NB4 (cell line): ENCODE results near the gene MAN1B1.
"Not testable (repeated sequence)": the region's sequence is repeated elsewhere in the genome, so short reads cannot be mapped to it uniquely, and the experiment has no call there.

Source experiments
- DNase-seq: peaks from one replicate; pipeline ENCODE4 v3.0.0; 2010; ENCODE audit warnings: low read depth
- H3K4me3 ChIP-seq: one replicate; pipeline ENCODE4 v1.5.1; 2011; ENCODE audit warnings: mild to moderate bottlenecking, low read depth, low read length, moderate library complexity
- CTCF ChIP-seq: IDR thresholded peaks from one replicate; pipeline ENCODE4 v1.5.1; 2012; ENCODE audit warnings: low read depth, low read length
- MAX ChIP-seq: IDR thresholded peaks from 2 replicates; pipeline ENCODE4 v1.6.1; 2011; ENCODE audit warnings: low read depth, low read length
- MYC ChIP-seq: IDR thresholded peaks from 2 replicates; pipeline ENCODE4 v1.6.1; 2011; ENCODE audit warnings: low read depth, low read length
- POLR2A ChIP-seq: IDR thresholded peaks from 2 replicates; pipeline ENCODE4 v1.6.1; 2011; ENCODE audit warnings: mild to moderate bottlenecking; ENCODE audit not compliant: insufficient read length; ENCODE audit errors: extremely low read depth

The MAN1B1 gene

DNA sequence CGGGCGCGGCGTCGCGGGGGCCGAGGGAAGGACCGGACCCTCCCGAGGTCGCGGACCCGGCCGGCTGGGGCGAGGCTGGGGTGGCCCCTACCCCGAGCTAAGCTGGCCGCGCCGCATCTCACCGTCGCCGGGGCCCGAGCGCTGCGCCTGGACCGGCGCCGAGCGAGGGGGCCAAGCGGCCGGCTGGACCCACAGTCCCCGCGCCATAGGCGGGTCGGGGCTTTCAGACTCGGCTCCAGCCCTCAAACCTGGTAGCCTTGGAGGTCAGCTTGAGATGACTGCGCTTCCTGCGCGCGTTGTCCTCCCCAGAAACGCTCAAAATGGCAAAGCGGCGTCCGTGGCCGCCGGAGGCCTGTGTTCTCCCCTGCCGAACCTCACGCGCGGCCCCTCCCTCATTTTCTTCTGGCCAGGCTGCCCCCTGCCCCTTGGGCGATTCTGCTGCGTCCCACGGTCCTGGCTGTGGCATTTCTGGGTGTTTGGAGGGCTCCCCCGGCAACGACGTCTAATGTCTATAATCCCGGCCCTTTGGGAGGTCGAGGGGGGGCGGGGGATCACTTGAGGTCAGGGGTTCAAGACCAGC, 43.5 kb downstream of the MAN1B1 start:
- TF ChIP-seq MYC (no peak), POLR2A (no peak), MAX (no peak), CTCF (no peak)
- peak; percentile 49 for DNase-seq
- peak overlapping the region; percentile 89 for H3K4me3 ChIP-seq

GRCh38 chr9:137134191-137134590, 47.4 kb downstream of the MAN1B1 start:
- TF ChIP-seq POLR2A (no peak), MAX (no peak), MYC (no peak), CTCF (no peak)
- no peak for DNase-seq
- no peak overlapping the region for H3K4me3 ChIP-seq

DNA sequence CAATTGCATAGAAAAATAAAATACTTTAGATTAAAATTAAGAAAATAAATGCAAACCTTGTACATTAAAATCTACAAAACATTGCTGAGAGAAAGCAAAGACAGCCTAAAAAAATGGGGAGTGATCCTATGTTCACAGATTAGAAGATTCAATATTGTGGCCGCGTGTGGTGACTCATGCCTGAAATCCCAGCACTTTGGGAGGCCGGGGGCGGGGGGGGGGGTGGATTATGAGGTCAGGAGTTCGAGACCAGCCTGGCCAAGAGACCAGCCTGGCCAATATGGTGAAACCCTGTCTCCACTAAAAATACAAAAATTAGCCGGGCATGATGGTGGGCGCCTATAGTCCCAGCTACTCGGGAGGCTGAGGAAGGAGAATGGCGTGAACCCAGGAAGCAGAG, 48.4 kb downstream of the MAN1B1 start:
- DNase-seq, H3K4me3 ChIP-seq: not testable (repeated sequence)

DNA sequence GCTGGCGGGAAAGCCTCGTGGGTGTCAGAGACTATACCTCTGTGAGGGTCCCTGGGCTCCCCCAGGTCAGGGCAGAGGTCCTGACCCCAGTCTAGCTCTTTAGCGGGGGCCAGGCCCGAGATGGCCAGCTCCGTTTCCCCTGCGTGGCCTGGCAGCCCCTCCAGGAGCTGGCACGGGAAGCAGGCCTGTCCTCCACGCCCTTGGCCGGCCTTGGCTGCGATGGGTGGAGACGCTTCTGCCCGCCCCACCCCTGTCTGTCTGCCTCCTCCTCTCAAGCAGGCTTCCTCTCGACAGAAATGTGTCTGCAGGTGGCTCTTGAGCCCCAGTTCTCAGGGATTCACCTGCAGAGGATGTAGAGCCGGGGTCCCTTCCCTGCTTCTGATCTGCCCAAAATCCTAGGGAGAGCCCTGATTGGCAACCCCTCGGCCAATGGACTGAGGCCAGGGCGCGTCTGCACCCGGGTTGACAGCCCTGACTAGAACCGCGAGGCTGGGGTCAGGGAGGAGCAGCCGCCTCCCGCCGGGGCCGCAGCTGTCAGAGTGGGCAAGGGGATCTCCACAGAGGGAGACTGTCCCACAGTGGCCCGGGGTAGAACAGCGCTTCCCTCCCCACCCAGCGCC, 49.6 kb downstream of the MAN1B1 start:
- no peak overlapping the region for H3K4me3 ChIP-seq
- TF ChIP-seq MYC, result no peak
- no peak for TF ChIP-seq POLR2A
- no peak for TF ChIP-seq CTCF
- TF ChIP-seq MAX, result no peak
- DNase-seq, result no peak

DNA sequence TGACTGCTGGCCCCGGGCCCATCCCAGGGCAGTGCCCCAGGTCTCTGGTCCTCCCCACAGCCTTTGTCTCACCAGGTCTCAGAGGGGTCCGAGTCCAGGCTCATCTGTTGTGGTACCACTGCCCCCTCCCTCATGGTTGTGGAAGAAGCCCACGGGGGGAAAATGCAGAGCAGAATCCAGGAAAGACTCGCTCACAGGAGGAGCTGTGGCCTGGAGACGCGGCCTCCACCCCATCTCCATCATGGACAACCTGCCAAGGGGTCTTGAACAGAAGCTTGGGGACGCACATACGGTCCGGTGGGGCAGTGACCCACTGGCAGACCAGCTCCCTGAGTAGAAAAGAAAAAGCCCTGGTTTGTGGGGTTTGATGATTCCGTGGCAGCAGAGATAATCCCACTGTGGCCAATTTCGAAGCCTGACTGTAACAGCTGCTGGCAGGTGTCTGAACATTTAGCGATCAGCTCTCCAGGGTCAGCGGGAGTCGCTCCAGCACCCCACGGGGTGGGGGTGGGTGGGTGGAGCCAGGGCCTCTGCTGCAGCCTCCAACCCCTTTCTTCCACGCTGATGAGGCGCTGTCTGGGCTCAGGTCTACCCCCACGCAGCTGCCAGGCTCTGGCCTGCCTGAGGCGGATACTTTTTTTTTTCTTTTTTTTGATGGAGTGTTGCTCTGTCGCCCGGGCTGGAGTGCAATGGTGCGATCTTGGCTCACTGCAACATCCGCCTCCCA, 50.3 kb downstream of the MAN1B1 start:
- no peak overlapping the region for H3K4me3 ChIP-seq
- no peak for DNase-seq
- no peak for TF ChIP-seq POLR2A
- no peak for TF ChIP-seq MAX
- TF ChIP-seq MYC, result no peak
- no peak for TF ChIP-seq CTCF

GRCh38 chr9:137138058-137138721, 51.4 kb downstream of the MAN1B1 start:
- DNase-seq, result no peak
- H3K4me3 ChIP-seq, result no peak overlapping the region
- no peak for TF ChIP-seq MAX
- TF ChIP-seq CTCF, result no peak
- TF ChIP-seq POLR2A, result no peak
- no peak for TF ChIP-seq MYC
